Keratinocyte (primary cell): ENCODE measurements around the gene CUL2.

Experiments
- CTCF ChIP-seq, 3 experiments: IDR thresholded peaks in 1 of 3; conservative IDR thresholded peaks in 1 of 3; optimal IDR thresholded peaks in 1 of 3; 2 replicates in 2 of 3; 3 replicates in 1 of 3; pipeline versions ENCODE3 to v1.5.1; 2011; ENCODE audit warnings: low read length in 3 of 3, mild to moderate bottlenecking in 3 of 3, moderate library complexity in 2 of 3, control low read depth in 1 of 3, inconsistent platforms in 1 of 3; ENCODE audit not compliant: insufficient read depth in 2 of 3; ENCODE audit errors: extremely low read depth in 1 of 3
- EZH2 ChIP-seq: IDR thresholded peaks from one replicate; pipeline ENCODE4 v1.6.1; 2012; ENCODE audit warnings: inconsistent platforms, mild to moderate bottlenecking, low read length, moderate library complexity

DNA sequence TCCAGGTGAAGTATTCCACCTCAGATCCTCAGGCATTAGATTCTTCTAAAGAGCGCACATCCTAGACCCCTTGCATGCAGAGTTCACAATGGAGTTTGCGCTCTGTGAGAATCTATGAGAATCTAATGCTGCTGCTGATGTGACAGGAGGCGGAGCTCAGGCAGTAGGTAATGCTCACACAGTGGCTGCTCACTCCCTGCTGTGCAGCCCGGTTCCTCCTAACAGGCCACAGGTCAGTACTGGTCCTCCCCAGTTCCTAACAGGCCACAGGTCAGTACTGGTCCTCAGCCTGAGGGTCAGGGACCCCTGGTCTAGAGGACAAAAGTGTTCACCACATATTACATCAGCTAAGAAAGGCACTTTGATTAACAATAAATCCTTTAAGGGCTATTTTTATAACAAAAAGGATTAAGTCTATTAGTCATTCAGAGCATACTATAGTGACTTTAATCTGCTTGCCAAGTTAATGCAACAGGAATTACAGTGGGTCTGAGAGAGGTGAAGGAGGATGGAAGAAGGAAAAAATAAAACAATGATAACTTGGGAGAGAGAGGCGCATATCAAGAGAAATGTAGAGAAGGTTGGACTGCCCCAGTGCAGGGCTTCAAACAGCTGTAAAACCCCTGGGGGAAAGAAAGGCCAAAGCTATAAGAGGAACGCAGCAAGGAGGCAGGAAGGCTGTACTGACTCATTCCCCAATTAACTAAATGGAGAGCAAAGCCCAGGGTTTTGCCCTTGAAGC lies 49.2 kb downstream of the CUL2 start:
- TF ChIP-seq CTCF (optimal IDR thresholded peaks at IDR 0.05 in 1 of 3, IDR thresholded peaks at IDR 0.05 in 1 of 3, conservative IDR thresholded peaks at IDR 0.05 in 1 of 3; ENCODE audit: extremely low read depth in 1 of 3, insufficient read depth in 2 of 3, low read length in 3 of 3) (no peak), EZH2 (no peak)
